Panc1 (cell line): Measurements from ENCODE around the gene CRELD1. TPM values are rescaled to one million over a fixed set of nuclear protein-coding genes. Genes with fewer than 3 reads are reported as not detected.

Experiments used
- ATAC-seq: fragments of 200-7000 bp; cut with Tn5 transposase; 2 replicates; pipeline ENCODE4 v1.9.1; 2020; ENCODE audit warnings: mild to moderate bottlenecking, moderate library complexity
- Bru-seq: library from RNA; stranded (reverse); fragments of 400-500 nt; gene quantifications from one replicate; lab custom pipeline; 2021; lab: Mats Ljungman, UMichigan
- BruChase-seq, 2 experiments: library from RNA; stranded (reverse); fragments of 400-500 nt; gene quantifications; one replicate each; lab custom pipeline; 2021; lab: Mats Ljungman, UMichigan
- BruUV-seq: library from RNA; stranded (reverse); fragments of 400-500 nt; replicated peaks from 2 replicates; lab custom pipeline; 2021; lab: Mats Ljungman, UMichigan
- CTCF ChIA-PET: fragments of 300-600 bp; sonication (Branson Sonifier 250); formaldehyde crosslinking; loops from one replicate; lab custom pipeline; 2022; ENCODE audit warnings: antibody characterized with exemption; lab: Charles Lee
- POLR2A ChIA-PET: fragments of 300-600 bp; sonication (Branson Sonifier 250); formaldehyde crosslinking; loops from one replicate; lab custom pipeline; 2022; ENCODE audit warnings: antibody characterized with exemption; lab: Charles Lee
- DNase-seq: peaks from one replicate; pipeline ENCODE4 v3.0.0-alpha.2; 2010; ENCODE audit warnings: low read depth, low spot score
- H3K27ac ChIP-seq: 2 replicates; pipeline ENCODE4 v1.5.1; 2011; ENCODE audit warnings: mild to moderate bottlenecking, low read length, inconsistent platforms
- H3K27me3 ChIP-seq: fragments of 200-500 bp; sonication (Bioruptor generic); 2 replicates; pipeline ENCODE4 v1.6.0; 2014; ENCODE audit warnings: low read length, inconsistent platforms; ENCODE audit not compliant: control insufficient read depth, insufficient read depth
- H3K36me3 ChIP-seq: fragments of 200-500 bp; sonication (Bioruptor generic); 2 replicates; pipeline ENCODE4 v1.5.1; 2014; ENCODE audit warnings: inconsistent platforms, mild to moderate bottlenecking, low read length, moderate library complexity; ENCODE audit not compliant: control insufficient read depth, insufficient read depth
- H3K4me1 ChIP-seq: 2 replicates; pipeline ENCODE4 v1.5.1; 2011; ENCODE audit warnings: inconsistent platforms, mild to moderate bottlenecking, low read length, moderate library complexity; ENCODE audit not compliant: control insufficient read depth, insufficient read depth
- H3K4me3 ChIP-seq, 2 experiments: 2 replicates each; pipeline ENCODE4 v1.5.1; 2011 to 2012; ENCODE audit warnings: low read depth in 2 of 2, low read length in 2 of 2, mild to moderate bottlenecking in 2 of 2, inconsistent platforms in 1 of 2, moderate library complexity in 1 of 2
- H3K9me3 ChIP-seq: fragments of 200-500 bp; sonication (Bioruptor generic); 2 replicates; pipeline ENCODE4 v1.5.1; 2014; ENCODE audit warnings: low read depth, mild to moderate bottlenecking, inconsistent platforms, low read length, moderate library complexity; ENCODE audit not compliant: control insufficient read depth, insufficient read depth
- CTCF ChIP-seq: fragments of 450-650 bp; IDR thresholded peaks from 2 replicates; pipeline ENCODE4 v1.5.1; 2017; ENCODE audit warnings: mild to moderate bottlenecking
- POLR2AphosphoS5 ChIP-seq: IDR thresholded peaks from 2 replicates; pipeline ENCODE4 v1.6.1; 2012; ENCODE audit warnings: mild to moderate bottlenecking, low read depth, low read length, moderate library complexity
- SIN3A ChIP-seq: IDR thresholded peaks from 2 replicates; pipeline ENCODE4 v1.6.1; 2012; ENCODE audit warnings: low read depth, mild to moderate bottlenecking, low read length, moderate library complexity, borderline replicate concordance; ENCODE audit not compliant: insufficient read depth
- TCF7L2 ChIP-seq: IDR thresholded peaks from 2 replicates; pipeline ENCODE4 v1.6.1; 2011; ENCODE audit warnings: mild to moderate bottlenecking, low read depth, low read length, inconsistent platforms
- in situ Hi-C: cut with HindIII; loops from 2 replicates; pipeline ENCODE4 v1.10.0; 2016; ENCODE audit warnings: low sequenced_read_pairs, low pct_unique_long_range_greater_than_20kb
- intact Hi-C: fragments of 100-400 bp; cut with micrococcal nuclease; formaldehyde crosslinking; loops from one replicate; pipeline ENCODE4 v1.10.0; 2022; ENCODE audit not compliant: unreplicated experiment
- long read RNA-seq: library from polyadenylated mRNA; unstranded; transcript quantifications from one replicate; pipeline ENCODE4 v2.0.0, GENCODE V29; 2021; ENCODE audit not compliant: unreplicated experiment
- polyA plus RNA-seq: library from polyadenylated mRNA; unstranded; fragments of >200 nt; gene quantifications from one replicate; pipeline ENCODE4 v1.2.1, GENCODE V29; 2012; ENCODE audit warnings: missing spikeins; ENCODE audit not compliant: insufficient read length
- total RNA-seq: library from RNA; stranded (reverse); gene quantifications from one replicate; pipeline ENCODE4 v1.2.1, GENCODE V29; 2021; ENCODE audit not compliant: unreplicated experiment
- TF ChIP-seq, protein P1 (sequence below), 2 experiments: IDR thresholded peaks; 2 replicates each; pipeline ENCODE4 v1.6.1; 2011 to 2012; ENCODE audit warnings: low read depth in 2 of 2, control low read depth in 1 of 2, low read length in 1 of 2, mild to moderate bottlenecking in 1 of 2, moderate library complexity in 1 of 2; ENCODE audit not compliant: insufficient read depth in 1 of 2

Gene CRELD1, protein sequence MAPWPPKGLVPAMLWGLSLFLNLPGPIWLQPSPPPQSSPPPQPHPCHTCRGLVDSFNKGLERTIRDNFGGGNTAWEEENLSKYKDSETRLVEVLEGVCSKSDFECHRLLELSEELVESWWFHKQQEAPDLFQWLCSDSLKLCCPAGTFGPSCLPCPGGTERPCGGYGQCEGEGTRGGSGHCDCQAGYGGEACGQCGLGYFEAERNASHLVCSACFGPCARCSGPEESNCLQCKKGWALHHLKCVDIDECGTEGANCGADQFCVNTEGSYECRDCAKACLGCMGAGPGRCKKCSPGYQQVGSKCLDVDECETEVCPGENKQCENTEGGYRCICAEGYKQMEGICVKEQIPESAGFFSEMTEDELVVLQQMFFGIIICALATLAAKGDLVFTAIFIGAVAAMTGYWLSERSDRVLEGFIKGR
- total RNA-seq (15.4 TPM), Bru-seq, nascent RNA (percentile 53 among the genes with signal in this experiment), BruChase-seq, experiment 1, labeled RNA remaining after a 2-hour chase (percentile 57 among the genes with signal in this experiment), BruChase-seq, experiment 2, labeled RNA remaining after a 6-hour chase (percentile 53 among the genes with signal in this experiment)
- polyA plus RNA-seq, result 27.3 TPM
- long read RNA-seq, transcript CRELD1-206 (11 exons, 1,778 nt), result minor isoform, 5 of 21 reads
- long read RNA-seq, transcript CRELD1-203 (11 exons, 1,728 nt), result major isoform, 7 of 21 reads
- long read RNA-seq, partial matches to known transcripts, result 1 of 21 reads
- long read RNA-seq, other reads (novel, unspliced or antisense), result 4 of 21 reads

- DNase-seq (no peak), ATAC-seq (peak; percentile 92)
- in situ Hi-C loops, result no loop called here
Observed at GRCh38 chr3:9933561-9934234, at the start of gene CRELD1. Gene CRELD1, plus strand, starts transcription at chr3:9933834. Its CDS starts 605 bp downstream, at chr3:9934439.

More at GRCh38 chr3:9933561-9934234, at the start of gene CRELD1:
- CTCF ChIA-PET, result interaction anchor here (0.7 to 2.1 kb wide), 2 partner anchors 13 to 219 kb away, joined by 4 to 16 read pairs; no protein-coding TSS in a partner anchor
- no TSS peak for BruUV-seq
- Histone ChIP-seq H3K4me1 (0 out of 2 replicates have a peak, but pooled peaks cover 4% of the 10 kb centered on the region), H3K27me3 (no peaks in the 10 kb centered on the region), H3K4me3 (peak within 1 kb of the TSS; percentile 66 to 72), H3K27ac (peak within 1 kb of the TSS; percentile 88), H3K36me3 (no peaks in the 10 kb centered on the region; the same call in 1 of the 2 replicates), H3K9me3 (no peaks in the 10 kb centered on the region)
- intact Hi-C loops, result no loop called here
- TF ChIP-seq TCF7L2 (peak; percentile 86), SIN3A (0 out of 2 replicates have a peak, but pooled peaks have one; percentile 42), CTCF (no peak), POLR2AphosphoS5 (peak; percentile 71; the same call in 1 of the 2 replicates)
- TF ChIP-seq, protein P1, sequence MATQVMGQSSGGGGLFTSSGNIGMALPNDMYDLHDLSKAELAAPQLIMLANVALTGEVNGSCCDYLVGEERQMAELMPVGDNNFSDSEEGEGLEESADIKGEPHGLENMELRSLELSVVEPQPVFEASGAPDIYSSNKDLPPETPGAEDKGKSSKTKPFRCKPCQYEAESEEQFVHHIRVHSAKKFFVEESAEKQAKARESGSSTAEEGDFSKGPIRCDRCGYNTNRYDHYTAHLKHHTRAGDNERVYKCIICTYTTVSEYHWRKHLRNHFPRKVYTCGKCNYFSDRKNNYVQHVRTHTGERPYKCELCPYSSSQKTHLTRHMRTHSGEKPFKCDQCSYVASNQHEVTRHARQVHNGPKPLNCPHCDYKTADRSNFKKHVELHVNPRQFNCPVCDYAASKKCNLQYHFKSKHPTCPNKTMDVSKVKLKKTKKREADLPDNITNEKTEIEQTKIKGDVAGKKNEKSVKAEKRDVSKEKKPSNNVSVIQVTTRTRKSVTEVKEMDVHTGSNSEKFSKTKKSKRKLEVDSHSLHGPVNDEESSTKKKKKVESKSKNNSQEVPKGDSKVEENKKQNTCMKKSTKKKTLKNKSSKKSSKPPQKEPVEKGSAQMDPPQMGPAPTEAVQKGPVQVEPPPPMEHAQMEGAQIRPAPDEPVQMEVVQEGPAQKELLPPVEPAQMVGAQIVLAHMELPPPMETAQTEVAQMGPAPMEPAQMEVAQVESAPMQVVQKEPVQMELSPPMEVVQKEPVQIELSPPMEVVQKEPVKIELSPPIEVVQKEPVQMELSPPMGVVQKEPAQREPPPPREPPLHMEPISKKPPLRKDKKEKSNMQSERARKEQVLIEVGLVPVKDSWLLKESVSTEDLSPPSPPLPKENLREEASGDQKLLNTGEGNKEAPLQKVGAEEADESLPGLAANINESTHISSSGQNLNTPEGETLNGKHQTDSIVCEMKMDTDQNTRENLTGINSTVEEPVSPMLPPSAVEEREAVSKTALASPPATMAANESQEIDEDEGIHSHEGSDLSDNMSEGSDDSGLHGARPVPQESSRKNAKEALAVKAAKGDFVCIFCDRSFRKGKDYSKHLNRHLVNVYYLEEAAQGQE (IDR thresholded peaks at IDR 0.05; ENCODE audit: insufficient read depth in 1 of 2, low read depth in 2 of 2, low read length in 1 of 2), result no peak
- POLR2A ChIA-PET, result interaction anchor here (0.6 kb wide), 1 partner anchor 42 kb away, joined by 13 read pairs; no protein-coding TSS in a partner anchor
